Caco-2 (cell line): ENCODE measurements around the gene CDH6. TPM values are rescaled to one million over a fixed set of nuclear protein-coding genes. Genes with fewer than 3 reads are reported as not detected.

Experiments used
- BruUV-seq: library from RNA; stranded (reverse); fragments of 400-500 nt; replicated peaks from 2 replicates; lab custom pipeline; 2021; lab: Mats Ljungman, UMichigan
- CTCF ChIA-PET: fragments of 300-600 bp; sonication (Branson Sonifier 250); formaldehyde crosslinking; loops from one replicate; lab custom pipeline; 2022; ENCODE audit warnings: antibody characterized with exemption; lab: Charles Lee
- POLR2A ChIA-PET: fragments of 300-600 bp; sonication (Branson Sonifier 250); formaldehyde crosslinking; loops from one replicate; lab custom pipeline; 2022; ENCODE audit warnings: antibody characterized with exemption; lab: Charles Lee
- DNase-seq, 2 experiments: peaks; one replicate each; pipeline versions ENCODE4 v3.0.0 to v3.0.0-alpha.2; 2020 to 2022
- H3K27me3 ChIP-seq: replicated peaks from 2 replicates; pipeline ENCODE4 v1.6.0; 2011; ENCODE audit warnings: low read length; ENCODE audit not compliant: control insufficient read depth, insufficient read depth
- H3K36me3 ChIP-seq: 2 replicates; pipeline ENCODE4 v1.5.1; 2011; ENCODE audit warnings: low read length; ENCODE audit not compliant: control insufficient read depth, insufficient read depth
- H3K4me1 ChIP-seq: fragments of 250-450 bp; sonication (Bioruptor Pico); 2 replicates; pipeline ENCODE4 v1.5.1; 2020; ENCODE audit warnings: mild to moderate bottlenecking
- H3K4me3 ChIP-seq: 2 replicates; pipeline ENCODE4 v1.5.1; 2011; ENCODE audit warnings: low read depth, mild to moderate bottlenecking, control low read depth, low read length
- H3K9me3 ChIP-seq: fragments of 250-450 bp; sonication (Bioruptor Pico); 2 replicates; pipeline ENCODE4 v1.5.1; 2020; ENCODE audit warnings: mild to moderate bottlenecking, moderate library complexity
- H3K27ac Mint-ChIP-seq: one replicate; pipeline ENCODE4 v1.8.0; 2022; ENCODE audit warnings: mixed read lengths; ENCODE audit not compliant: unreplicated experiment
- H3K27me3 Mint-ChIP-seq: one replicate; pipeline ENCODE4 v1.8.0; 2022; ENCODE audit warnings: mixed read lengths; ENCODE audit not compliant: insufficient read depth, unreplicated experiment
- H3K36me3 Mint-ChIP-seq: one replicate; pipeline ENCODE4 v1.8.0; 2022; ENCODE audit warnings: mild to moderate bottlenecking, mixed read lengths; ENCODE audit not compliant: insufficient read depth, unreplicated experiment
- H3K4me1 Mint-ChIP-seq: one replicate; pipeline ENCODE4 v1.8.0; 2022; ENCODE audit warnings: low read depth, mixed read lengths; ENCODE audit not compliant: unreplicated experiment
- H3K4me3 Mint-ChIP-seq: one replicate; pipeline ENCODE4 v1.8.0; 2022; ENCODE audit warnings: mild to moderate bottlenecking, moderate library complexity, mixed read lengths; ENCODE audit not compliant: unreplicated experiment
- H3K9me3 Mint-ChIP-seq: one replicate; pipeline ENCODE4 v1.8.0; 2022; ENCODE audit warnings: mixed read lengths; ENCODE audit not compliant: unreplicated experiment
- intact Hi-C: fragments of 100-400 bp; cut with micrococcal nuclease; formaldehyde crosslinking; loops from one replicate; pipeline ENCODE4 v1.10.0; 2022; ENCODE audit not compliant: unreplicated experiment
- total RNA-seq: library from RNA; stranded (reverse); gene quantifications from 2 replicates; pipeline ENCODE4 v1.2.3, GENCODE V29; 2022
- TF ChIP-seq, protein P1 (sequence below), 2 experiments: fragments of 200-600 bp in 1 of 2; IDR thresholded peaks; 1 replicate in 1 of 2; 2 replicates in 1 of 2; pipeline versions ENCODE4 v1.5.1 to v1.8.0; 2011 to 2022; ENCODE audit warnings: antibody characterized with exemption in 1 of 2, control low read depth in 1 of 2, inconsistent platforms in 1 of 2, low read depth in 1 of 2, low read length in 1 of 2, mild to moderate bottlenecking in 1 of 2, moderate library complexity in 1 of 2; ENCODE audit not compliant: insufficient read depth in 1 of 2, severe bottlenecking in 1 of 2, unreplicated experiment in 1 of 2

The CDH6 gene
- total RNA-seq, 1 experiment from 2014 or later, result 18.0 TPM

DNA sequence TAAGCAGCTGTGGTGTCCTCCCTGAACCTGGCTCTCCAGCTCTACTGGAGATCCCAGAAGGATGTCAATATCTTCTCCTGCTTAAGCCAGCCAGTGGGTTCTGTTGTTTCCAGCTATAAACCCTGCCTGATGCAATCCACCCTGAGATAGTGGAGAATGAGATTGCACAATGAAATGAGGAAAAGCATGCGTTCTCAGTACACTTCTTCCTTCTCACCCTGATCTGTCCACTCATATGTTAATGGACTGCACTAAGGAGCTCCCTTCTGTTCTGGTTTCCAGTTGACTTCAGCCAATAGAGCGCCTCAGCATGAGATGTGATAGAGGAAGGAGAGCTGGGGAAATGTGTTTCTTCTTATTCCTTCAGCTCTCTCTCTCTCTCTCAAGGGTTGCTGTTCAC is 40.0 kb upstream of the CDH6 start:
- ChIA-PET POLR2A (no interaction called here), CTCF (no interaction called here)
- H3K27me3 ChIP-seq, result no peaks in the 10 kb centered on the region
- Mint-ChIP-seq H3K36me3 (no peaks in the 10 kb centered on the region), H3K4me3 (no peak overlapping the region), H3K9me3 (no peaks in the 10 kb centered on the region), H3K27ac (no peak overlapping the region), H3K27me3 (no peaks in the 10 kb centered on the region), H3K4me1 (peaks cover 18% of the 10 kb centered on the region)
- TF ChIP-seq, protein P1, sequence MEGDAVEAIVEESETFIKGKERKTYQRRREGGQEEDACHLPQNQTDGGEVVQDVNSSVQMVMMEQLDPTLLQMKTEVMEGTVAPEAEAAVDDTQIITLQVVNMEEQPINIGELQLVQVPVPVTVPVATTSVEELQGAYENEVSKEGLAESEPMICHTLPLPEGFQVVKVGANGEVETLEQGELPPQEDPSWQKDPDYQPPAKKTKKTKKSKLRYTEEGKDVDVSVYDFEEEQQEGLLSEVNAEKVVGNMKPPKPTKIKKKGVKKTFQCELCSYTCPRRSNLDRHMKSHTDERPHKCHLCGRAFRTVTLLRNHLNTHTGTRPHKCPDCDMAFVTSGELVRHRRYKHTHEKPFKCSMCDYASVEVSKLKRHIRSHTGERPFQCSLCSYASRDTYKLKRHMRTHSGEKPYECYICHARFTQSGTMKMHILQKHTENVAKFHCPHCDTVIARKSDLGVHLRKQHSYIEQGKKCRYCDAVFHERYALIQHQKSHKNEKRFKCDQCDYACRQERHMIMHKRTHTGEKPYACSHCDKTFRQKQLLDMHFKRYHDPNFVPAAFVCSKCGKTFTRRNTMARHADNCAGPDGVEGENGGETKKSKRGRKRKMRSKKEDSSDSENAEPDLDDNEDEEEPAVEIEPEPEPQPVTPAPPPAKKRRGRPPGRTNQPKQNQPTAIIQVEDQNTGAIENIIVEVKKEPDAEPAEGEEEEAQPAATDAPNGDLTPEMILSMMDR (IDR thresholded peaks at IDR 0.05; ENCODE audit: insufficient read depth in 1 of 2, low read depth in 1 of 2, low read length in 1 of 2, severe bottlenecking in 1 of 2, unreplicated experiment in 1 of 2), result no peak
- intact Hi-C loops, result loop anchor here (1.0 kb wide), 1 partner anchor 8 kb away; no protein-coding TSS in a partner anchor
- H3K9me3 ChIP-seq, result no peaks in the 10 kb centered on the region; the same call in 1 of the 2 replicates
- H3K4me3 ChIP-seq, result no peak overlapping the region
- peak; percentile 37 to 46 for DNase-seq
- peaks cover 23% of the 10 kb centered on the region for H3K4me1 ChIP-seq
- BruUV-seq, result no TSS peak
- no peaks in the 10 kb centered on the region for H3K36me3 ChIP-seq

DNA sequence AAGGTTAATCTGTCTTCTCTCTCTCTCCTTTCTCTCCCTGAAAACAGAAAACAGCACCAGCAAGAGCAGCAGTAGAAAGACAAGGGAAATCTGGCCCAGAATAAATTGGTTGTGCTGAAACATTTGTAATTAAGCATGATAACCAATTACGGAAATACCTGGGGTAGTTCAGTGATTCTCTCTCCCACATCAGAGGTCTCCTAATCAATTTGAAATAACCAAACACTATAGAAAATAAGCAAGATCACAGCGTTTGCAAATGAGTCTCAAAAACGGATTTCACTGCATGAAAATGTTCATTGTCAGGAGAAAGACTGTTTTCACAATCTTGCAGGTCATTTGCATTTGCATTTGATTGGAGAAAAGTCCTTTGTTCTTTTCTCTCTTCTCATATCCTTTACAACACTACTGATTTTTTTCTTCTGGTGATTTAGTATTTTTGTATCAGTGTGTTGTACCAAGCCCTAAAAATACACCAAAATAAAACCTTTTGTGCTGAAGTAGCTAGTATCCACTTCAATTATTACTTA is 36.8 kb upstream of the CDH6 start:
- BruUV-seq, result no TSS peak
- no peaks in the 10 kb centered on the region for H3K36me3 ChIP-seq
- no peaks in the 10 kb centered on the region; the same call in 1 of the 2 replicates for H3K9me3 ChIP-seq
- no peaks in the 10 kb centered on the region for H3K9me3 Mint-ChIP-seq
- no peak overlapping the region for H3K4me3 ChIP-seq
- ChIA-PET CTCF (no interaction called here), POLR2A (no interaction called here)
- no peak overlapping the region for H3K27ac Mint-ChIP-seq
- no peak overlapping the region for H3K4me3 Mint-ChIP-seq
- TF ChIP-seq, protein P1 (IDR thresholded peaks at IDR 0.05; ENCODE audit: insufficient read depth in 1 of 2, low read depth in 1 of 2, low read length in 1 of 2, severe bottlenecking in 1 of 2, unreplicated experiment in 1 of 2), result no peak
- intact Hi-C loops, result no loop called here
- H3K36me3 Mint-ChIP-seq, result no peaks in the 10 kb centered on the region
- H3K4me1 Mint-ChIP-seq, result peaks cover 20% of the 10 kb centered on the region
- H3K27me3 ChIP-seq, result no peaks in the 10 kb centered on the region
- no peak for DNase-seq
- peaks cover 30% of the 10 kb centered on the region for H3K4me1 ChIP-seq
- no peaks in the 10 kb centered on the region for H3K27me3 Mint-ChIP-seq

DNA sequence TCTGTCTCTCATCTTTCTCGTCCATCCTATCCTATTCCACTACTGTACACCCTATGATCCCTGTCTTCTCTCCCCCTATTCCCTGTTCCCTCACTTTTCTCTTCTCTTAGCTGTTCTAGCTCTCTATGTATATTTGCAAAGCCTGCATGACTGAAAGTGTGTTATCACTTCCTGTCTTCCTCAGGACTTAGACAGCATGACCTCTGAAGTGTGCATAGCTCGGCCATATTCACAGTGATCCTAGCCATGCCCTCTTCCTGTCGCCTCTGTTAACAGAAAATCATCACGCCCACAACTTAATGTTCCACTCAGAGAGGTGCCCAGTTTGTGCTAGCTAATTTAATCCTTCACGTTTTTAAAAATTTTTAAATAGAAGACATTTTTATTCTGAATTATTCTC is 35.8 kb upstream of the CDH6 start:
- TF ChIP-seq, protein P1 (IDR thresholded peaks at IDR 0.05; ENCODE audit: insufficient read depth in 1 of 2, low read depth in 1 of 2, low read length in 1 of 2, severe bottlenecking in 1 of 2, unreplicated experiment in 1 of 2), result no peak
- Histone ChIP-seq H3K9me3 (no peaks in the 10 kb centered on the region; the same call in 1 of the 2 replicates), H3K36me3 (no peaks in the 10 kb centered on the region), H3K27me3 (no peaks in the 10 kb centered on the region), H3K4me1 (peaks cover 39% of the 10 kb centered on the region), H3K4me3 (no peak overlapping the region)
- H3K4me3 Mint-ChIP-seq, result no peak overlapping the region
- no TSS peak for BruUV-seq
- peaks cover 30% of the 10 kb centered on the region for H3K4me1 Mint-ChIP-seq
- no peaks in the 10 kb centered on the region for H3K27me3 Mint-ChIP-seq
- no peaks in the 10 kb centered on the region for H3K36me3 Mint-ChIP-seq
- POLR2A ChIA-PET, result no interaction called here
- H3K9me3 Mint-ChIP-seq, result no peaks in the 10 kb centered on the region
- DNase-seq, result no peak
- intact Hi-C loops, result no loop called here
- CTCF ChIA-PET, result no interaction called here
- H3K27ac Mint-ChIP-seq, result peak overlapping the region; percentile 20
